Activated naive CD4-positive, alpha-beta T cell treated with anti-CD3 and anti-CD28 coated beads for 36 hours (primary cell): ENCODE measurements around the gene ZC3H12C. TPM values are rescaled to one million over a fixed set of nuclear protein-coding genes. Genes with fewer than 3 reads are reported as not detected.

ENCODE experiments used
- CTCF ChIA-PET: fragments of 350-600 bp; sonication (Branson Sonifier 250); formaldehyde crosslinking; loops from one replicate; lab custom pipeline; 2021; ENCODE audit warnings: antibody characterized with exemption; lab: Charles Lee
- DNase-seq: peaks from one replicate; pipeline ENCODE4 v3.0.0-alpha.2; 2020
- H3K27ac Mint-ChIP-seq: one replicate; pipeline ENCODE4 v1.8.0; 2021; ENCODE audit warnings: mild to moderate bottlenecking, mixed read lengths
- H3K27me3 Mint-ChIP-seq: one replicate; pipeline ENCODE4 v1.8.0; 2021; ENCODE audit warnings: low read depth, mixed read lengths
- H3K36me3 Mint-ChIP-seq: one replicate; pipeline ENCODE4 v1.8.0; 2021; ENCODE audit warnings: low read depth, mixed read lengths
- H3K4me1 Mint-ChIP-seq: one replicate; pipeline ENCODE4 v1.8.0; 2021; ENCODE audit warnings: low read depth, mixed read lengths
- H3K4me3 Mint-ChIP-seq: one replicate; pipeline ENCODE4 v1.8.0; 2021; ENCODE audit warnings: mild to moderate bottlenecking, moderate library complexity, mixed read lengths
- H3K9me3 Mint-ChIP-seq: one replicate; pipeline ENCODE4 v1.8.0; 2021; ENCODE audit warnings: mixed read lengths
- intact Hi-C: fragments of 100-400 bp; cut with micrococcal nuclease; formaldehyde crosslinking; loops from one replicate; pipeline ENCODE4 v1.15.1; 2023
- total RNA-seq, 2 experiments: library from RNA; stranded (reverse); gene quantifications; one replicate each; pipeline ENCODE4 v1.2.3, GENCODE V29; 2021

The ZC3H12C gene
- total RNA-seq, 2 experiments from 2014 or later = not detected

- H3K27me3 Mint-ChIP-seq = peaks cover 6% of the 10 kb centered on the region
- no peak overlapping the region for H3K4me3 Mint-ChIP-seq
- H3K36me3 Mint-ChIP-seq = no peaks in the 10 kb centered on the region
- H3K9me3 Mint-ChIP-seq = peaks cover 2% of the 10 kb centered on the region
- CTCF ChIA-PET = no interaction called here
- intact Hi-C loops = no loop called here
- no peak overlapping the region for H3K27ac Mint-ChIP-seq
- H3K4me1 Mint-ChIP-seq = no peaks in the 10 kb centered on the region
- DNase-seq = no peak
Observed at GRCh38 chr11:110079726-110080125, 13.5 kb upstream of the ZC3H12C start.

- CTCF ChIA-PET = no interaction called here
- H3K9me3 Mint-ChIP-seq = peaks cover 2% of the 10 kb centered on the region
- no peak overlapping the region for H3K27ac Mint-ChIP-seq
- intact Hi-C loops = no loop called here
- H3K4me3 Mint-ChIP-seq = no peak overlapping the region
- DNase-seq = no peak
- H3K27me3 Mint-ChIP-seq = no peaks in the 10 kb centered on the region
- H3K36me3 Mint-ChIP-seq = no peaks in the 10 kb centered on the region
- H3K4me1 Mint-ChIP-seq = no peaks in the 10 kb centered on the region
Observed at GRCh38 chr11:110081462-110082376, 11.5 kb upstream of the ZC3H12C start.

- intact Hi-C loops = no loop called here
- Mint-ChIP-seq H3K9me3 (peaks cover 2% of the 10 kb centered on the region), H3K27me3 (no peaks in the 10 kb centered on the region), H3K36me3 (no peaks in the 10 kb centered on the region), H3K4me1 (no peaks in the 10 kb centered on the region), H3K4me3 (no peak overlapping the region), H3K27ac (no peak overlapping the region)
- no peak for DNase-seq
- CTCF ChIA-PET = no interaction called here
Observed at GRCh38 chr11:110082899-110083298, 10.3 kb upstream of the ZC3H12C start.

GRCh38 chr11:110085255-110085838 lies 7.8 kb upstream of the ZC3H12C start:
- intact Hi-C loops = no loop called here
- H3K4me1 Mint-ChIP-seq = no peaks in the 10 kb centered on the region
- no peak for DNase-seq
- no peaks in the 10 kb centered on the region for H3K36me3 Mint-ChIP-seq
- H3K27me3 Mint-ChIP-seq = peaks cover 5% of the 10 kb centered on the region
- no peaks in the 10 kb centered on the region for H3K9me3 Mint-ChIP-seq
- CTCF ChIA-PET = no interaction called here
- H3K4me3 Mint-ChIP-seq = no peak overlapping the region
- no peak overlapping the region for H3K27ac Mint-ChIP-seq

GRCh38 chr11:110086892-110087309 lies 6.3 kb upstream of the ZC3H12C start:
- no peak for DNase-seq
- CTCF ChIA-PET = no interaction called here
- intact Hi-C loops = no loop called here
- Mint-ChIP-seq H3K36me3 (no peaks in the 10 kb centered on the region), H3K4me3 (no peak overlapping the region), H3K27ac (no peak overlapping the region), H3K27me3 (peaks cover 17% of the 10 kb centered on the region), H3K9me3 (no peaks in the 10 kb centered on the region), H3K4me1 (no peaks in the 10 kb centered on the region)

GRCh38 chr11:110087812-110088534 lies 5.2 kb upstream of the ZC3H12C start:
- no peaks in the 10 kb centered on the region for H3K9me3 Mint-ChIP-seq
- no peaks in the 10 kb centered on the region for H3K36me3 Mint-ChIP-seq
- CTCF ChIA-PET = no interaction called here
- DNase-seq = no peak
- intact Hi-C loops = no loop called here
- no peak overlapping the region for H3K4me3 Mint-ChIP-seq
- H3K4me1 Mint-ChIP-seq = peaks cover 5% of the 10 kb centered on the region
- H3K27ac Mint-ChIP-seq = no peak overlapping the region
- H3K27me3 Mint-ChIP-seq = peaks cover 25% of the 10 kb centered on the region

GRCh38 chr11:110088535-110089344 lies 4.5 kb upstream of the ZC3H12C start:
- Mint-ChIP-seq H3K4me3 (no peak overlapping the region), H3K9me3 (no peaks in the 10 kb centered on the region), H3K36me3 (no peaks in the 10 kb centered on the region), H3K4me1 (peaks cover 6% of the 10 kb centered on the region), H3K27ac (no peak overlapping the region), H3K27me3 (peaks cover 26% of the 10 kb centered on the region)
- CTCF ChIA-PET = no interaction called here
- no peak for DNase-seq
- intact Hi-C loops = no loop called here

- no peak for DNase-seq
- peaks cover 32% of the 10 kb centered on the region for H3K27me3 Mint-ChIP-seq
- no peaks in the 10 kb centered on the region for H3K9me3 Mint-ChIP-seq
- H3K36me3 Mint-ChIP-seq = no peaks in the 10 kb centered on the region
- H3K4me3 Mint-ChIP-seq = no peak overlapping the region
- CTCF ChIA-PET = no interaction called here
- no peak overlapping the region for H3K27ac Mint-ChIP-seq
- intact Hi-C loops = loop anchor here (5.0 kb wide), 1 partner anchor 338 kb away; the partner anchor contains the start of gene FDX1
- H3K4me1 Mint-ChIP-seq = peaks cover 11% of the 10 kb centered on the region
Observed at GRCh38 chr11:110089617-110090282, 3.4 kb upstream of the ZC3H12C start.

GRCh38 chr11:110090466-110091026 lies 2.6 kb upstream of the ZC3H12C start:
- H3K4me3 Mint-ChIP-seq = no peak overlapping the region
- no peaks in the 10 kb centered on the region for H3K9me3 Mint-ChIP-seq
- peaks cover 11% of the 10 kb centered on the region for H3K4me1 Mint-ChIP-seq
- no peaks in the 10 kb centered on the region for H3K36me3 Mint-ChIP-seq
- H3K27ac Mint-ChIP-seq = no peak overlapping the region
- H3K27me3 Mint-ChIP-seq = peaks cover 34% of the 10 kb centered on the region
- CTCF ChIA-PET = no interaction called here
- DNase-seq = no peak
- intact Hi-C loops = loop anchor here (5.0 kb wide), 1 partner anchor 337 kb away; the partner anchor contains the start of gene FDX1

GRCh38 chr11:110092111-110092514 lies 1.1 kb upstream of the ZC3H12C start:
- no peak for DNase-seq
- Mint-ChIP-seq H3K4me3 (peak overlapping the region; percentile 78), H3K4me1 (peaks cover 11% of the 10 kb centered on the region), H3K27ac (no peak overlapping the region), H3K36me3 (no peaks in the 10 kb centered on the region), H3K27me3 (peaks cover 45% of the 10 kb centered on the region), H3K9me3 (no peaks in the 10 kb centered on the region)
- intact Hi-C loops = loop anchor here (2.0 to 5.0 kb wide), 2 partner anchors 281 to 335 kb away; partner anchors contain the start of gene FDX1
- CTCF ChIA-PET = interaction anchor here (0.6 kb wide), 1 partner anchor 112 kb away, joined by 3 read pairs; no protein-coding TSS in a partner anchor
